ENCODE data around the gene PLCG1. TPM values are rescaled to one million over a fixed set of nuclear protein-coding genes. Genes with fewer than 3 reads are reported as not detected.

Gene PLCG1
- total and polyA plus RNA-seq, 2 of the 8 experiments (the other 6 are each of a cell fraction or from before 2014, with no cell fraction given): 103 to 154 TPM

- Histone ChIP-seq H3K9me3 (ENCODE audit: insufficient read depth in 2 of 2, low read depth in 1 of 2, low read length in 1 of 2) (no peaks in the 10 kb centered on the region), H2BK5ac (ENCODE audit: low read depth, low read length) (no peak overlapping the region), H3K4me3 (ENCODE audit: extremely low read depth in 1 of 4, insufficient read depth in 2 of 4, low read depth in 3 of 4, low read length in 4 of 4) (no peak overlapping the region), H3K79me2 (ENCODE audit: control insufficient read depth in 1 of 2, insufficient read depth in 2 of 2, low read length in 2 of 2) (no peaks in the 10 kb centered on the region), H3K56ac (replicated peaks; ENCODE audit: insufficient read length, low read depth, low read length) (no peak overlapping the region), H3K4ac (replicated peaks; ENCODE audit: insufficient read length, low read depth, low read length) (no peak overlapping the region), H2AFZ (ENCODE audit: low read length) (no peak overlapping the region), H3K23me2 (ENCODE audit: low read depth, low read length) (no peaks in the 10 kb centered on the region), H2BK120ac (replicated peaks; ENCODE audit: low read depth, low read length) (no peak overlapping the region), H3K4me2 (ENCODE audit: insufficient read depth in 1 of 2, low read depth in 2 of 2, low read length in 2 of 2) (no peak overlapping the region), H3K18ac (ENCODE audit: extremely low read depth, low read length) (no peak overlapping the region), H3K4me1 (replicated peaks in 1 of 4; ENCODE audit: control insufficient read depth in 3 of 4, insufficient read depth in 4 of 4, low read length in 3 of 4) (no peaks in the 10 kb centered on the region), H3K27me3 (replicated peaks in 1 of 4; ENCODE audit: control insufficient read depth in 3 of 4, extremely low read depth in 1 of 4, insufficient read depth in 3 of 4, low read length in 3 of 4) (no peaks in the 10 kb centered on the region), H4K5ac (ENCODE audit: insufficient read length, low read depth, low read length) (no peak overlapping the region), H3K79me1 (ENCODE audit: low read depth, low read length) (peaks cover 2% of the 10 kb centered on the region), H2BK15ac (ENCODE audit: low read length) (no peak overlapping the region), H2BK20ac (ENCODE audit: low read length) (no peak overlapping the region), H2BK12ac (ENCODE audit: low read depth, low read length) (no peak overlapping the region), H2AK5ac (ENCODE audit: low read depth, low read length) (no peak overlapping the region), H4K8ac (ENCODE audit: extremely low read depth, insufficient read depth, low read length) (no peak overlapping the region), H4K20me1 (replicated peaks in 1 of 2; ENCODE audit: control insufficient read depth in 1 of 2, insufficient read depth in 2 of 2, low read length in 2 of 2) (no peaks in the 10 kb centered on the region), H4K91ac (replicated peaks; ENCODE audit: insufficient read length, low read length) (no peak overlapping the region), H3K14ac (ENCODE audit: insufficient read length) (no peak overlapping the region), H3K27ac (ENCODE audit: low read depth, low read length) (no peak overlapping the region), H3K36me3 (ENCODE audit: control insufficient read depth in 2 of 4, insufficient read depth in 4 of 4, low read length in 3 of 4) (peaks cover 34 to 70% (median 45%) of the 10 kb centered on the region in 4 experiments), H3K9ac (replicated peaks in 1 of 4; ENCODE audit: extremely low read depth in 1 of 4, low read depth in 3 of 4, low read length in 3 of 4) (no peak overlapping the region), H3K23ac (ENCODE audit: insufficient read length) (no peak overlapping the region)
- POLR2A ChIA-PET (ENCODE audit: partially characterized antibody): interaction anchor here (0.8 to 1.1 kb wide), 2 partner anchors 9 to 11 kb away, joined by 3 read pairs; no protein-coding TSS in a partner anchor
- FAIRE-seq (no peak), DNase-seq (ENCODE audit: low read depth in 1 of 2, low spot score in 2 of 2) (no peak)
- WGBS, 2 experiments (ENCODE audit: extremely low coverage in 1 of 2, insufficient coverage in 1 of 2, insufficient read length in 1 of 2, insufficient replicate concordance in 2 of 2, low coverage in 1 of 2, low lambda C conversion rate in 2 of 2, missing lambda C conversion rate in 1 of 2): 80% methylated on average over 4 of the region's 5 CpGs; no CpG with 5 or more reads in 1 of the 2 experiments
- CTCF ChIA-PET (ENCODE audit: partially characterized antibody): interaction anchor here (0.6 to 1.8 kb wide), 3 partner anchors 17 to 143 kb away, joined by 3 to 6 read pairs (median 5); no protein-coding TSS in a partner anchor
- no peak for TF ChIP-seq ATF2 (IDR thresholded peaks at IDR 0.05; ENCODE audit: low read length)
- TF ChIP-seq BCL11A (IDR thresholded peaks at IDR 0.05; ENCODE audit: low read depth in 2 of 2, low read length in 2 of 2): no peak
- no peak for TF ChIP-seq EZH2 (IDR thresholded peaks at IDR 0.05; ENCODE audit: low read depth, low read length, severe bottlenecking)
- no peak for TF ChIP-seq SUZ12 (IDR thresholded peaks at IDR 0.05; ENCODE audit: low read length)
- TF ChIP-seq BRCA1 (IDR thresholded peaks at IDR 0.05; ENCODE audit: low read depth, low read length): no peak
- no peak for TF ChIP-seq SRF (IDR thresholded peaks at IDR 0.05; ENCODE audit: low read depth, low read length)
- TF ChIP-seq EP300 (IDR thresholded peaks at IDR 0.05; ENCODE audit: borderline replicate concordance in 1 of 2, low read depth in 2 of 2, low read length in 2 of 2): no peak
- no peak for TF ChIP-seq GABPA (IDR thresholded peaks at IDR 0.05; ENCODE audit: borderline replicate concordance, insufficient read depth, low read length)
- no peak for TF ChIP-seq NRF1 (IDR thresholded peaks at IDR 0.05; ENCODE audit: low read depth, low read length)
- no peak for TF ChIP-seq POLR2A (IDR thresholded peaks at IDR 0.05; ENCODE audit: control extremely low read depth in 1 of 2, low read depth in 2 of 2, low read length in 2 of 2)
- no peak for TF ChIP-seq RAD21 (IDR thresholded peaks at IDR 0.05 in 1 of 2, conservative IDR thresholded peaks at IDR 0.05 in 1 of 2; ENCODE audit: low read depth in 2 of 2, low read length in 2 of 2)
- no peak for TF ChIP-seq RBBP5 (IDR thresholded peaks at IDR 0.05; ENCODE audit: borderline replicate concordance, low read depth, low read length)
Measured at GRCh38 chr20:41111578-41111951, 25.8 kb upstream of the PLCG1 start.
